ENCODE measurements around the gene ADARB2. TPM values are rescaled to one million over a fixed set of nuclear protein-coding genes. Genes with fewer than 3 reads are reported as not detected.
"Not testable (repeated sequence)": the region's sequence is repeated elsewhere in the genome, so short reads cannot be mapped to it uniquely, and the experiment has no call there.

ADARB2 gene
- total RNA-seq, 2 experiments from 2014 or later, result not detected

GRCh38 chr10:1172256-1172984 lies 564.9 kb downstream of the ADARB2 start:
- Mint-ChIP-seq H3K27me3 (no peaks in the 10 kb centered on the region), H3K27ac (no peak overlapping the region), H3K4me3 (no peak overlapping the region), H3K9me3 (no peaks in the 10 kb centered on the region), H3K4me1 (no peaks in the 10 kb centered on the region), H3K36me3 (no peaks in the 10 kb centered on the region)
- DNase-seq, result no peak

GRCh38 chr10:1171586-1171985 lies 565.7 kb downstream of the ADARB2 start:
- Mint-ChIP-seq H3K36me3 (no peaks in the 10 kb centered on the region), H3K27ac (no peak overlapping the region), H3K27me3 (no peaks in the 10 kb centered on the region), H3K4me3 (no peak overlapping the region), H3K9me3 (no peaks in the 10 kb centered on the region), H3K4me1 (no peaks in the 10 kb centered on the region)
- DNase-seq, result no peak

GRCh38 chr10:1171182-1171581 lies 566.1 kb downstream of the ADARB2 start:
- DNase-seq, result no peak
- H3K36me3 Mint-ChIP-seq, result no peaks in the 10 kb centered on the region
- H3K27me3 Mint-ChIP-seq, result no peaks in the 10 kb centered on the region
- H3K27ac Mint-ChIP-seq, result no peak overlapping the region
- H3K4me3 Mint-ChIP-seq, result no peak overlapping the region
- no peaks in the 10 kb centered on the region for H3K9me3 Mint-ChIP-seq
- no peaks in the 10 kb centered on the region for H3K4me1 Mint-ChIP-seq

- DNase-seq, result no peak
- Mint-ChIP-seq H3K27me3 (no peaks in the 10 kb centered on the region), H3K4me1 (no peaks in the 10 kb centered on the region), H3K36me3 (no peaks in the 10 kb centered on the region), H3K9me3 (no peaks in the 10 kb centered on the region), H3K4me3 (no peak overlapping the region), H3K27ac (no peak overlapping the region)
Measured at GRCh38 chr10:1170867-1171180, 566.5 kb downstream of the ADARB2 start.

- DNase-seq, result no peak
- Mint-ChIP-seq H3K36me3 (no peaks in the 10 kb centered on the region), H3K9me3 (no peaks in the 10 kb centered on the region), H3K27ac (no peak overlapping the region), H3K4me1 (no peaks in the 10 kb centered on the region), H3K4me3 (no peak overlapping the region), H3K27me3 (no peaks in the 10 kb centered on the region)
Measured at GRCh38 chr10:1169981-1170866, 567.1 kb downstream of the ADARB2 start.

GRCh38 chr10:1169186-1169885 lies 568.0 kb downstream of the ADARB2 start:
- no peak overlapping the region for H3K27ac Mint-ChIP-seq
- no peaks in the 10 kb centered on the region for H3K4me1 Mint-ChIP-seq
- H3K4me3 Mint-ChIP-seq, result no peak overlapping the region
- no peaks in the 10 kb centered on the region for H3K36me3 Mint-ChIP-seq
- DNase-seq, result no peak
- no peaks in the 10 kb centered on the region for H3K27me3 Mint-ChIP-seq
- no peaks in the 10 kb centered on the region for H3K9me3 Mint-ChIP-seq

GRCh38 chr10:1168763-1169162 lies 568.6 kb downstream of the ADARB2 start:
- Mint-ChIP-seq H3K4me1 (no peaks in the 10 kb centered on the region), H3K4me3 (no peak overlapping the region), H3K36me3 (no peaks in the 10 kb centered on the region), H3K27ac (no peak overlapping the region), H3K9me3 (no peaks in the 10 kb centered on the region), H3K27me3 (no peaks in the 10 kb centered on the region)
- DNase-seq, result no peak

- no peak for DNase-seq
- Mint-ChIP-seq H3K4me3 (no peak overlapping the region), H3K27me3 (no peaks in the 10 kb centered on the region), H3K36me3 (no peaks in the 10 kb centered on the region), H3K27ac (no peak overlapping the region), H3K9me3 (no peaks in the 10 kb centered on the region), H3K4me1 (no peaks in the 10 kb centered on the region)
Measured at GRCh38 chr10:1166828-1167275, 570.5 kb downstream of the ADARB2 start.

- no peaks in the 10 kb centered on the region for H3K4me1 Mint-ChIP-seq
- H3K36me3 Mint-ChIP-seq, result no peaks in the 10 kb centered on the region
- H3K9me3 Mint-ChIP-seq, result no peaks in the 10 kb centered on the region
- no peaks in the 10 kb centered on the region for H3K27me3 Mint-ChIP-seq
- no peak for DNase-seq
- no peak overlapping the region for H3K4me3 Mint-ChIP-seq
- H3K27ac Mint-ChIP-seq, result no peak overlapping the region
Measured at GRCh38 chr10:1166101-1166827, 571.1 kb downstream of the ADARB2 start.

- no peak overlapping the region for H3K27ac Mint-ChIP-seq
Measured at GRCh38 chr10:1163831-1164230, 573.5 kb downstream of the ADARB2 start.

GRCh38 chr10:1163204-1163660 lies 574.1 kb downstream of the ADARB2 start:
- no peak overlapping the region for H3K27ac Mint-ChIP-seq
- no peak for DNase-seq
- H3K4me3 Mint-ChIP-seq, result no peak overlapping the region
- H3K36me3 Mint-ChIP-seq, result no peaks in the 10 kb centered on the region
- no peaks in the 10 kb centered on the region for H3K4me1 Mint-ChIP-seq
- no peaks in the 10 kb centered on the region for H3K9me3 Mint-ChIP-seq
- no peaks in the 10 kb centered on the region for H3K27me3 Mint-ChIP-seq

More at GRCh38 chr10:1163831-1164230, 573.5 kb downstream of the ADARB2 start:
- no peaks in the 10 kb centered on the region for H3K9me3 Mint-ChIP-seq
- no peak for DNase-seq
- H3K36me3 Mint-ChIP-seq, result no peaks in the 10 kb centered on the region
- H3K27me3 Mint-ChIP-seq, result no peaks in the 10 kb centered on the region
- no peak overlapping the region for H3K4me3 Mint-ChIP-seq
- no peaks in the 10 kb centered on the region for H3K4me1 Mint-ChIP-seq

- H3K4me3 Mint-ChIP-seq, result no peak overlapping the region
- H3K27ac Mint-ChIP-seq, result no peak overlapping the region
- no peak for DNase-seq
Measured at GRCh38 chr10:1162481-1163203, 574.7 kb downstream of the ADARB2 start.

GRCh38 chr10:1161315-1161673 lies 576.0 kb downstream of the ADARB2 start:
- not testable (repeated sequence) for H3K4me1 Mint-ChIP-seq, DNase-seq, H3K9me3 Mint-ChIP-seq, H3K27ac Mint-ChIP-seq, H3K4me3 Mint-ChIP-seq, H3K36me3 Mint-ChIP-seq, H3K27me3 Mint-ChIP-seq

More at GRCh38 chr10:1162481-1163203, 574.7 kb downstream of the ADARB2 start:
- Mint-ChIP-seq H3K9me3 (no peaks in the 10 kb centered on the region), H3K27me3 (no peaks in the 10 kb centered on the region), H3K4me1 (no peaks in the 10 kb centered on the region), H3K36me3 (no peaks in the 10 kb centered on the region)

GRCh38 chr10:1160561-1161314 lies 576.6 kb downstream of the ADARB2 start:
- H3K4me3 Mint-ChIP-seq, result no peak overlapping the region
- H3K9me3 Mint-ChIP-seq, result no peaks in the 10 kb centered on the region
- H3K27me3 Mint-ChIP-seq, result no peaks in the 10 kb centered on the region
- no peak for DNase-seq
- H3K36me3 Mint-ChIP-seq, result no peaks in the 10 kb centered on the region
- no peak overlapping the region for H3K27ac Mint-ChIP-seq
- no peaks in the 10 kb centered on the region for H3K4me1 Mint-ChIP-seq
